ENCODE data around the gene METTL23. TPM values are rescaled to one million over a fixed set of nuclear protein-coding genes. Genes with fewer than 3 reads are reported as not detected.

The METTL23 gene
- total RNA-seq, 1 experiment from 2014 or later = 58.7 TPM

DNA sequence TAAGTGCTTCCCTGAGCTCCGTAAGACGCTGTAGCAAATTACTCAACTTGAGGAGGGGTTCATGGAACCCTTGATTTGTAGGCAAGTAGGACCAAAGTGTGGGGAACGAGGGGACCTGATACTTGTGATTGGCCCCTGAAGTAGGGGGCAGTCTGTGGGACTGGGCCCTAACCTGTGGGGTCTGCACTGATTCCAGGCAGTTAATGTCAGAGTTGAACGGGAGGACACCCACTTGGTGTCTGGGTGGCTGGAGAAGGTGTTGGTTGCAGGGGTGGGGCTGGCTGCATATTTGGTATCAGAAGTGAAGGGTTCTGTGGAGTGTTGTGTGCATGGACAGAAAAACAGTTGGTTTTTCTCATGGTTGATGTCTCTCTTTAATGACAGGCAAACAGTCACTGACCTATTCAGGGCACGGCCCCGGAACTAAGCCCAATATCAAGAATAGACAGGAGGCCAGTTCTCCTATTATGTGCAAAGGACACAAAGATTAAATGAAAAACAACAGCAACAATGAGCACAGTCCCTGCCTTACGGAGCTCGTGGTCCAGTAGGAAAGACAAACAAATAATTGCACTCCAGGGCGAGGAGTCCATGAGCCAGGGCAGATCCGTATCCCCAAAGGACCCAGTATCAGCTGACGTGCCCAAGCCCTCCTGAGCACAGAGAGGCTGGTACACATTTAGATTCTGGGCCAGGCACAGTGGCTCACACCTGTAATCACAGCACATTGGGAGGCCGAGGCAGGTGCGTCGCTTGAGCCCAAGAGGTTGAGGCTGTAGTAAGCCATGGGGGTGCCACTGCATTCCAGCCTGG is 35.1 kb upstream of the METTL23 start:
- Histone ChIP-seq H3K4me3 (ENCODE audit: low read length) (no peak overlapping the region), H3F3A (ENCODE audit: low read length, unreplicated experiment) (no peaks in the 10 kb centered on the region), H3K36me3 (ENCODE audit: low read depth, low read length) (no peaks in the 10 kb centered on the region), H3K4me2 (ENCODE audit: low read length) (no peak overlapping the region), H3K27ac (ENCODE audit: low read length) (no peak overlapping the region), H3K9me3 (ENCODE audit: low read length) (no peaks in the 10 kb centered on the region), H3K4me1 (ENCODE audit: insufficient read depth, low read length) (peaks cover 19% of the 10 kb centered on the region), H3K9ac (ENCODE audit: low read length) (no peak overlapping the region), H3K79me2 (ENCODE audit: low read length) (no peaks in the 10 kb centered on the region), H4K20me1 (ENCODE audit: low read length) (no peaks in the 10 kb centered on the region), H2AFZ (ENCODE audit: low read length) (no peak overlapping the region), H3K9me2 (replicated peaks; ENCODE audit: low read length) (no peaks in the 10 kb centered on the region), H3K27me3 (ENCODE audit: low read length) (no peaks in the 10 kb centered on the region)
- ATAC-seq = no peak
- DNase-seq = no peak
- ChIA-PET CTCF (interaction anchor here (1.8 kb wide), 1 partner anchor 10 kb away, joined by 6 read pairs; no protein-coding TSS in a partner anchor), POLR2A (ENCODE audit: unreplicated experiment) (interaction anchor here (0.5 kb wide), 1 partner anchor 113 kb away, joined by 3 read pairs; no protein-coding TSS in a partner anchor)
- BruUV-seq (replicated peaks) = no TSS peak
- intact Hi-C loops (cut with micrococcal nuclease) = no loop called here
- TF ChIP-seq EZH2phosphoT487 (IDR thresholded peaks at IDR 0.05; ENCODE audit: borderline replicate concordance, low read length) = no peak
- TF ChIP-seq, protein P1, sequence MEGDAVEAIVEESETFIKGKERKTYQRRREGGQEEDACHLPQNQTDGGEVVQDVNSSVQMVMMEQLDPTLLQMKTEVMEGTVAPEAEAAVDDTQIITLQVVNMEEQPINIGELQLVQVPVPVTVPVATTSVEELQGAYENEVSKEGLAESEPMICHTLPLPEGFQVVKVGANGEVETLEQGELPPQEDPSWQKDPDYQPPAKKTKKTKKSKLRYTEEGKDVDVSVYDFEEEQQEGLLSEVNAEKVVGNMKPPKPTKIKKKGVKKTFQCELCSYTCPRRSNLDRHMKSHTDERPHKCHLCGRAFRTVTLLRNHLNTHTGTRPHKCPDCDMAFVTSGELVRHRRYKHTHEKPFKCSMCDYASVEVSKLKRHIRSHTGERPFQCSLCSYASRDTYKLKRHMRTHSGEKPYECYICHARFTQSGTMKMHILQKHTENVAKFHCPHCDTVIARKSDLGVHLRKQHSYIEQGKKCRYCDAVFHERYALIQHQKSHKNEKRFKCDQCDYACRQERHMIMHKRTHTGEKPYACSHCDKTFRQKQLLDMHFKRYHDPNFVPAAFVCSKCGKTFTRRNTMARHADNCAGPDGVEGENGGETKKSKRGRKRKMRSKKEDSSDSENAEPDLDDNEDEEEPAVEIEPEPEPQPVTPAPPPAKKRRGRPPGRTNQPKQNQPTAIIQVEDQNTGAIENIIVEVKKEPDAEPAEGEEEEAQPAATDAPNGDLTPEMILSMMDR (conservative IDR thresholded peaks at IDR 0.05; ENCODE audit: low read depth, low read length) = no peak

DNA sequence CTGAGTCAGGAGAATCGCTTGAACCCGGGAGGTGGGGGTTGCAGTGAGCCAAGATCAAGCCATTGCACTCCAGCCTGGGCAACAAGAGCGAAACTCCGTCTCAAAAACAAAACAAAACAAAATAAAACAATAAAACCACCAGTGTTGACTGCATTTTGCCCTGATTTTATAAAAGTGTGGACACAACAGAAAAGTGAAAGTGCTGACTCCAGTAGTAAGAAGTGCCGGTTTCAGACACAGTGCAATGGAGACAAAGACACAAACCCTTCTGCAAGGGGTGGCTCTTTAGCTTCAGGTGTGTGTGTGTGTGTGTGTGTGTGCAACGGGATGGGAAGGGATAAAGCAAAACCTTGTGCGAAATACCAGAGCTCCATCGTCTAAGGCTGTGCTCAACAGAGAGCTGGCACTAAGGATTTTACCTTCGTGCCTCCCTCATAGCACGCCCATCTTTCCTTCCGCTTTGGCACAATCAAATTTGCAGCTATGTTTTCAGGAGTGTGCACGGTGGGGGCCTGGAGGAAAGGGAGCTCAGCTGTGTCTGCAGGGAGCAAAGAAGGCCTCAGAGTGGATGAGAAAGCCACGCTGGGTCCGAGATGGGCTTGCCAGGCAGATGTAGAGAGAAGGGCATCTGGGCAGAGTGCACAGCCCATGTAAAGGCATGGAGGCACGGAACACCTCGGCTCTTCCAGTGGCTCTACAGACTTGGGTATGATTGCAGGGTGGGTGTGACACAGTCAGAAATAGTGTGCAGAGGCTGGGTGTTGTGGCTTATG is 31.4 kb upstream of the METTL23 start:
- H3K9ac ChIP-seq (ENCODE audit: low read length) = no peak overlapping the region
- H3K79me2 ChIP-seq (ENCODE audit: low read length) = no peaks in the 10 kb centered on the region
- ATAC-seq (no peak), DNase-seq (no peak)
- H4K20me1 ChIP-seq (ENCODE audit: low read length) = no peaks in the 10 kb centered on the region
- H3K9me2 ChIP-seq (replicated peaks; ENCODE audit: low read length) = no peaks in the 10 kb centered on the region
- peaks cover 10% of the 10 kb centered on the region for H3K4me1 ChIP-seq (ENCODE audit: insufficient read depth, low read length)
- intact Hi-C loops (cut with micrococcal nuclease) = no loop called here
- ChIA-PET CTCF (interaction anchor here (0.7 kb wide), 1 partner anchor 15 kb away, joined by 4 read pairs; no protein-coding TSS in a partner anchor), POLR2A (ENCODE audit: unreplicated experiment) (no interaction called here)
- H3F3A ChIP-seq (ENCODE audit: low read length, unreplicated experiment) = no peaks in the 10 kb centered on the region
- H3K9me3 ChIP-seq (ENCODE audit: low read length) = no peaks in the 10 kb centered on the region
- H3K4me2 ChIP-seq (ENCODE audit: low read length) = no peak overlapping the region
- no peak for TF ChIP-seq EZH2phosphoT487 (IDR thresholded peaks at IDR 0.05; ENCODE audit: borderline replicate concordance, low read length)
- TF ChIP-seq, protein P1 (conservative IDR thresholded peaks at IDR 0.05; ENCODE audit: low read depth, low read length) = no peak
- TF ChIP-seq EZH2 (IDR thresholded peaks at IDR 0.05; ENCODE audit: low read length, unreplicated experiment) = no peak
- H3K4me3 ChIP-seq (ENCODE audit: low read length) = no peak overlapping the region
- H3K27ac ChIP-seq (ENCODE audit: low read length) = no peak overlapping the region
- H3K36me3 ChIP-seq (ENCODE audit: low read depth, low read length) = no peaks in the 10 kb centered on the region
- no peak overlapping the region for H2AFZ ChIP-seq (ENCODE audit: low read length)
- no peaks in the 10 kb centered on the region for H3K27me3 ChIP-seq (ENCODE audit: low read length)
- BruUV-seq (replicated peaks) = no TSS peak
